ENCODE data around the gene IGIP.

DNA sequence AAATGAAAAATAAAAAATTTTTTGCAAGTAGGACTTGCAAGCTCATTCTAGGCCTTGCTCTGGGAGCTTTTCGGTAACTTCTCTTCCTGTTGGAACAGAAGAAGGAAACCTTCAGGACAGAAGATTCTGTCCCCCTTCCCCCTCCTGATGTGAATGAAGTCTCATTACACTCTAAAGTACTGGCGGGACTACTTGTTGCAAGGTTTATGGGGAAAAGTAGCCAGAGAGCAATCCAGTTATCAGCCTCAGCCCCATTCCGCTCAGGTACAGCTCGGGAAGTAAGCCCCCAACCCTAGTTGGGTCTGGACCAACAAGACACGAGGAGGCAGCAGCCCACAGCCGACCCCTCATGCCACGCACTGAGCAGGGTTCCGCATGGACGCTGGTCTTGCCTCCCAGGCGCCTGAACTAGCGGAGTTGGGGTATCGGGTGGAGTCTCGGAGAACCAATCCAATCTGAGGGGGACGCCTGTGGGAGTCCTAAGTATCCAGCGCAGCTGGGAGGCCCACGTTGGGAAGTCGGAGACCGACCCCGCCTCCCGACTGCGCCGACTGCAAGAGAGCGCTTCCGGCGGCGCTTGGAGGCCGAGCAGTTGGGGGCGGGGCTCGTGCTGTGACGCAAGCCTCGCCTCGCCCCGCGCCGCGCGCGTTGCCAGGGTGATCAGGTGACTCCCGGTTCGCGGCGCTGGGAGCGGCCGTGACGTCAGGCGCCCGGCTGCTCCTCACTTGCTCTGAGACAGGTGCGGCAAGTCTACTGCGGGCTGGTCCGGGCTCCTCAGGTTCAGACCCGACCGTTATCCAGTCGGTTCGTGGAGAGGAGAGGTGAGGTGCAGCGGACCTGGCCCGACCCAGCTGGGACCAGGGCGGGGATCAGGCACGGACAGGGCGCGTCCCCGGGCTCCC is 49.0 kb downstream of the IGIP start, which contains the start of gene CYSTM1:
- TF ChIP-seq, protein P1, sequence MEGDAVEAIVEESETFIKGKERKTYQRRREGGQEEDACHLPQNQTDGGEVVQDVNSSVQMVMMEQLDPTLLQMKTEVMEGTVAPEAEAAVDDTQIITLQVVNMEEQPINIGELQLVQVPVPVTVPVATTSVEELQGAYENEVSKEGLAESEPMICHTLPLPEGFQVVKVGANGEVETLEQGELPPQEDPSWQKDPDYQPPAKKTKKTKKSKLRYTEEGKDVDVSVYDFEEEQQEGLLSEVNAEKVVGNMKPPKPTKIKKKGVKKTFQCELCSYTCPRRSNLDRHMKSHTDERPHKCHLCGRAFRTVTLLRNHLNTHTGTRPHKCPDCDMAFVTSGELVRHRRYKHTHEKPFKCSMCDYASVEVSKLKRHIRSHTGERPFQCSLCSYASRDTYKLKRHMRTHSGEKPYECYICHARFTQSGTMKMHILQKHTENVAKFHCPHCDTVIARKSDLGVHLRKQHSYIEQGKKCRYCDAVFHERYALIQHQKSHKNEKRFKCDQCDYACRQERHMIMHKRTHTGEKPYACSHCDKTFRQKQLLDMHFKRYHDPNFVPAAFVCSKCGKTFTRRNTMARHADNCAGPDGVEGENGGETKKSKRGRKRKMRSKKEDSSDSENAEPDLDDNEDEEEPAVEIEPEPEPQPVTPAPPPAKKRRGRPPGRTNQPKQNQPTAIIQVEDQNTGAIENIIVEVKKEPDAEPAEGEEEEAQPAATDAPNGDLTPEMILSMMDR (IDR thresholded peaks at IDR 0.05) = no peak
- peak; percentile 91 for TF ChIP-seq POLR2A (IDR thresholded peaks at IDR 0.05)

Measured in testis (tissue), 2 donors.